Effector CD4-positive, alpha-beta T cell (primary cell): Measurements from ENCODE around the gene TFAP2B.

Source experiments
- DNase-seq: peaks from one replicate; pipeline ENCODE4 v3.0.0-alpha.2; 2020

TFAP2B gene

DNA sequence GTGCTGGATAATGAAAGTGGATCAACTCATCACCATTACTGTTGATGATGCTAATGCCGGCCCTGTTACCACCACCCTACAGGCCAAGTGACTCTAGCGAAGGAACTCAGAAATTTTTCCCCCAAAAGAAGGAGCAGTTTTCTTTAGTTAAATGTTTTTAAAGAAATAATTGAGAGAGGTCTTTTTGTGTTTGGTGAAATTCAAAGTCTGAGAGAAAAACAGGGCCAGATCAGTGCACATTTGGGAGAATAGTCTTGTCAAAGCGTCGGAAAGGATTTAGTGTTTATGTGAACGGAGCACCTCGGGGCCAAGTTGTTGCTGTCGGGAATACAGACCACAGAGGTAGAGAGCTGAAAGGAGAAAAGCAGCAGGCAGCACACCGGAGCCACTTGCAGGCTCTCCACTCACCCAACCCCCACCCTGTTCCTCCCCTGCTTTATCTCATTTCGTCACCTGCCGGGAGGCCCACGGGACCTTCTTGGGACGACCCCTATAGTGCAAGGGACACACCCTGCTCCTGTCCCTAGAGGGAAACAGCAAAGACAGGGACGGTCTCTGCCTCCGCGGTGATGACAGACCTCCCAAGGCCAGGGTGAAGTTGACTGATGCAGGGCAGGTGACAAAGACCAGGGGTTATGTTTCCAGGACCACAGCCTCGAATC lies 6.8 kb downstream of the TFAP2B start:
- DNase-seq = no peak

DNA sequence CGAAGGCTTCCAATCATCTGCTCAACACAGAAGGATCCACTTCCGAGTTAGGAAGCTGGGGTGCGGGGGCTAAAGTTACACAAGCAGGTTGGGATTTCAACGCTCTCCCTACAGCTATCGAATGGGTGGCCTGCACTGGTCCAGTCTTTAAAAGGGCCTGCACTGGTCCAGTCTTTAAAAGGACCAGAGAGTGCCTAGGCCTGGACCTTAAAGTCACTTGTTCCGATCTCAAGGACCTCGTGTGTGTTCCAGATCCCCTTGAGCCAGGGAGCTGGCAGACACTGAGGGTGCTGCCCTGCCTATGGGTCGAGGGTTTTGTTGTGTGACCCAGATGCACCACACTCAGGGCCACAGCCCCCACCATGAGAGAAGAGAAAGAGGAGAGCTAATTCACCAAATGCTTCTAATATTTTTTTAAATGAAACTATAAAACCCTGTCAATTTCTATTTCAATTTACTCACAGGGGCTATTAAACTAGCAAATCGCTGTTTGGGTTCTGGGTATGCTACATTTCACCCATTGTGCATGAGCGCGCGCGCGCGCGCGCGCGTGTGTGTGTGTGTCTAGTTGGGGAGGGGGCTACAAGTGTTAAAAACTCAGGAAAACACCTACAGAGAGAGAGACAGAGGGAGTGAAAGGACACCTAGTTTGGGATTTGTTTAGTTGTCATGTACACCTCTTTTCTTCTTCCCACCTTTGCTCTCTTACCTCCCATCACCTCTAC lies 7.5 kb downstream of the TFAP2B start:
- DNase-seq = no peak

GRCh38 chr6:50826803-50827202 lies 8.1 kb downstream of the TFAP2B start:
- DNase-seq = no peak

- DNase-seq = no peak
Measured at GRCh38 chr6:50829049-50829448, 10.4 kb downstream of the TFAP2B start.

GRCh38 chr6:50829898-50830444 lies 11.3 kb downstream of the TFAP2B start:
- DNase-seq = no peak

GRCh38 chr6:50831186-50831585 lies 12.5 kb downstream of the TFAP2B start:
- DNase-seq = no peak

GRCh38 chr6:50832912-50833311 lies 14.2 kb downstream of the TFAP2B start:
- DNase-seq = no peak

GRCh38 chr6:50834929-50835410 lies 16.3 kb downstream of the TFAP2B start:
- no peak for DNase-seq

GRCh38 chr6:50836231-50836630 lies 17.6 kb downstream of the TFAP2B start:
- DNase-seq = no peak

DNA sequence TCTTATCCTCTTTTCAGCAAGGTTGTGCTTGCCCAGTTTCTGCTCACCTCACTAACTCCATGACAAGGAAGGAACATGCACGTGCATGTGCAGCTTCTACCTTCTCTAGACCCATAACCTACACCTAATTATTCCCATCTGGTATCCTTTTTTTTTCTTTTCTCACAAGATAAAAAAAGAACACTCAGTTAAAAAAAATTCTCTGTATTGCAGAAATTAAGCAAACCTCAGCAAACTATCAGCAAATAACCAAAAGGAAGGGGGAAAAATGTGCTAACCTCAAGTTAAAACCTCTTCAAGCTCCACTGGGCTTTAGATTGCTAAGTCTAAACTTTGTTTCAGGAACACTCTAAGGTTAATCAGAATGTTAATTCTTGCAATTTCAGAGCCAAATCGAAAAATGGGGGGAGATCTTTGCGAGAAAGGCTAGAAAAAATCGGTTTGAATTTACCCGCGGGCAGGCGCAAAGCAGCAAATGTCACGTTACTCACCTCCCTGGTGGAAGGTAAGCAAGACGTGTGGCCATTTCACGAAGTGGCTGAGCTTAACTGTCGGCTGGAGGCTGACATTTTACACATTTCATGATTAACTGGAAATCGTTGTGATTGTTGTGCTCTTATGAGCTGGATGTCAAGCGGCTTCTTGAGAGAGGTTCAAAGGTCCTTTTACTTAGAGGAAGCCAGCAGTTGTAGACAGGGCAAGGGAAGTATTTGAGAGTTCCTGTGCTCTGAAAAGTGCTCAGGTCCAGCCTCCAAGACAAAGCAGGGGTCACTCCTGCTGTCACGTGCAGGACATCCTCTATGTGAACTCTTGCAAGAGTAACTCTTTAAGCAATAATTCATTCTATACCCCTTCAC lies 19.1 kb downstream of the TFAP2B start:
- no peak for DNase-seq

DNA sequence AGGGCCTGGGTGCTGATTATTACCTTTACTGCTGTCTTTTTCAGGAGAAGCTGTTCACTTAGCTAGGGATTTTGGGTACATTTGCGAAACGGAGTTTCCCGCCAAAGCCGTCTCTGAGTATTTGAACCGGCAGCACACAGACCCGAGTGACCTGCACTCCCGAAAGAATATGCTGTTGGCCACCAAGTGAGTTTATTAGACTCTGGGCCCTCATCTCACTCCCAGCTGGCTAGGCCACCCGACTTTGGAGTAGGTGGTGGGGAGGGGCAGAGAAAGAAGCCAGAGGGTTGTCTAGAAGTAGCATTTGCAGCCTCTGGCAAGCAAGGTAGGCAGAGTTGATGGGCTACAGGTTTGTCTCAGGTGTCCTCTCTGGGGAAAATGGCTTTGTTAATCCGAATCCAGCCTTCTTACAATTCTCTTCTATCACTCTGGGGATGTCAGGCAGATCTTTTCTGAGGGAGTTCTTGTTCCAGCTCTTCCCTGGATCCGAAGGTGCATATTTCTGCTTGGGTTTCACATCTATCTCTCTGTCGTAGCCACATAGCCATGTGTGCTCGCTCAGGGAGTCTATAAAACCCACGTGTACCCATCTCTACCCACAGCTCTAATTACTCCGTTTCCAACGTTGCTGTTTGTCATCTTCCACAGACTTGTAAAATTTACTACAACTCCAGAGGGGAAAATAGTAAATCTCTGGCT lies 21.6 kb downstream of the TFAP2B start:
- DNase-seq = no peak

DNA sequence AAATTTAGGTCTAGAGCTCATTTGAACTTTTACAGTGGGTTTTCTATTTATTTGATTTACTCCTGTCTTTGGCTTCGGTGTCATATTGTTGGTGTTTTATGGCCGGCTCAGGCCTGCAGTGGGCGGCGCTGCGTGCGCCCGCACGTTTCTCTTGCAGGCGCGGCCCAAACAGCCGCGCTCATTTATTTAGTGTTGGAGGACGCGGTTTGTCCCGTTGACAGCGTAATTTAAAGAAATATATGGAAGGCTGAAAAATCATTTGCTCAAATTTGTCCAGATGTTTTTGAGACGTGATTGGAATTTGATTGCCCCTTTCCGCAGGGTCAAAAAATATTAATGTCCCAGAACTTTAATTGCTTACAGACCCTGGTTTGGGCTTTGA lies 22.1 kb downstream of the TFAP2B start:
- DNase-seq = no peak

GRCh38 chr6:50842446-50842845 lies 23.8 kb downstream of the TFAP2B start:
- no peak for DNase-seq

- no peak for DNase-seq
Measured at GRCh38 chr6:50842861-50843384, 24.3 kb downstream of the TFAP2B start.

- DNase-seq = no peak
Measured at GRCh38 chr6:50843842-50844241, 25.2 kb downstream of the TFAP2B start.

- no peak for DNase-seq
Measured at GRCh38 chr6:50845499-50846143, 26.9 kb downstream of the TFAP2B start.

DNA sequence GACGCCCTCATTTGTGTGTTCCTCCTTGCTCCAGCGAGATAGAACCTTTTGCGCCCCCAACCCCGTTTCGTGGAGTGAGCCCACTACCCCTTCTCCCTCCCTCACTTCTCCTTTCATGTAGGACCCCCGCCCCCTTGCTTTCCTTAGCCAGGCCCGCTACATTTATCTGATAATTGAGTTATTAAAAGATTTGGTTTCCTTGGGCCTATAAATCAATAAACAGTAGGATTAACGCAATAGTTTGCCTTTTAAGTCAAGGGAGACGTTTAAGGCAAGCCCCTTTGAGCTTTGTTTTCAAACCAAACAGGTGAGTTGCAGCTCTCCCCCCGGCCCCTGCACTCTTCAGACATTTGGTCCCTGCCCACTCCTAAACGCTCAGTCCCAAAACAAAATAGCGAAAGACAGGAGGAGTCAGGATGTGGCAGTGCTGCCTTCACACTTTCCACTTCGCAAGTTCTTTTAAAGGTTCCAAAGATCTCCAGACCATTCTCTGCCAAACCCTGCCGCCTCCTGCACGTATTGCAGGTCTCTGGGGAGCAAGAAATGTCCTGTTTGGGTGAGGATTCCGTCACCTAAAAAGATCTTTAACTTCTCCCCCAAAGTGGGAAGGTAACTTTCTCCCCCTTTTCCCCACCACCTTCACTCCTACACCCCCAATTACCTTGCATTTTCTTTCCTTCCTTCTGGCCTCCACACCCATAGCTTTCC lies 27.6 kb downstream of the TFAP2B start:
- no peak for DNase-seq

DNA sequence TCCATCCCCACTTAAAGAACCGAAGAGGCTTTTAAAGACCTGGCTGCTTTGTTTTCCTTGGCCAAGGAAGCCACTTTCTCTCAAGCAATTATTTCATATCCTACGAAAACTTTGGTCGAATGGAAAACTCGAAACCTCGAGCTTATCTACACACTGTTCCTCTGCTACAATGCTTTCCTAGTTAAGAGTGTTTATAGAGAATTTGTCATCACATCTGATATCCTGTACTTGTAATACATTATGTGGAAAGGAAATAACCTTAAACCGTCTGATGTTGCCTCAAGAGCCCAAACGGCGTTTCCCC lies 28.1 kb downstream of the TFAP2B start:
- DNase-seq = no peak

DNA sequence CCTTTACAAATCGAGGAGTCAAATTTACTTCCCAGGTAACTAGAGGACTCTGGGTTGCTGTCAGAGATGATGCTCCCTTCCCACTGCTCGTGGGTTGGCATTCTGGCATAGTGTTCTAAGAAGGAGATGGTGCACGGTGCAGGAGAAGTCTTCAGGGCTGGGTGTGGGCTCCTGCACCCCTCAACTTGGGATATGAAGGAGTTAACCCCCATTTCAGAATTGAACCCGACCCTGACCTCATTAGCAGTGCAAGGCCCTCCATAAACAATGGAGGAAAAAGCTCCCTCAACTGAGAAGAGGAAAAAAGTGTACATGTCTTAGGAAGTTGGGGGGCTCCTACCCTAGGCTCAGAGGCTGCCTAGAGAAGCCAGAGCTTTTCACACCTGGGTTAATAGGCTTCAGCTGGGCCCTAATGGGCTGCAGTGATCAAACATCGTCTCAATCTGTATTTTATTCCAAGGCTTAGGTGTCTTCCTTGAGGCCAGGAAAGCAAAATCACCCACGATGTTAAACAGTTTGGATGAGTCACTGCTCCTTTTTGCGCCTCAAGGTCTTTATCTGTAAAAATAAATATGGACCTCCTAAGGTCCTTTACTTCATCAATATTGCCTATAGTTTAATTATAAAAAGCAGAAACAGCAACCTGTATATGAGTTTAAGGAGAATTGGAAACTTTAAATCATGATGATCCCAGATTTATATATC lies 29.4 kb downstream of the TFAP2B start:
- DNase-seq = no peak

- no peak for DNase-seq
Measured at GRCh38 chr6:50848989-50849795, 30.5 kb downstream of the TFAP2B start.
